SJCRH30 (cell line): ENCODE measurements around the gene DOC2A. TPM values are rescaled to one million over a fixed set of nuclear protein-coding genes. Genes with fewer than 3 reads are reported as not detected.
"Not testable (repeated sequence)": the region's sequence is repeated elsewhere in the genome, so short reads cannot be mapped to it uniquely, and the experiment has no call there.

Experiments used
- DNase-seq, 2 experiments: peaks; one replicate each; pipeline ENCODE4 v3.0.0-alpha.2; 2015 to 2020
- H3K27ac ChIP-seq: fragments of 250-450 bp; sonication (Bioruptor Pico); 2 replicates; pipeline ENCODE4 v1.5.1; 2020; ENCODE audit warnings: mild to moderate bottlenecking, moderate library complexity
- H3K27me3 ChIP-seq: fragments of 250-450 bp; sonication (Bioruptor Pico); 2 replicates; pipeline ENCODE4 v1.5.1; 2020; ENCODE audit warnings: mild to moderate bottlenecking, moderate library complexity
- H3K36me3 ChIP-seq: fragments of 250-450 bp; sonication (Bioruptor Pico); 2 replicates; pipeline ENCODE4 v1.5.1; 2020; ENCODE audit warnings: mild to moderate bottlenecking, moderate library complexity
- H3K4me1 ChIP-seq: fragments of 250-450 bp; sonication (Bioruptor Pico); 2 replicates; pipeline ENCODE4 v1.5.1; 2020; ENCODE audit warnings: mild to moderate bottlenecking, moderate library complexity
- H3K4me3 ChIP-seq: fragments of 250-450 bp; sonication (Bioruptor Pico); 2 replicates; pipeline ENCODE4 v1.5.1; 2020; ENCODE audit warnings: mild to moderate bottlenecking, moderate library complexity
- H3K9me3 ChIP-seq: fragments of 250-450 bp; sonication (Bioruptor Pico); replicated peaks from 2 replicates; pipeline ENCODE4 v1.5.1; 2020; ENCODE audit warnings: mild to moderate bottlenecking, moderate library complexity
- total RNA-seq: library from RNA; depleted of rRNA; stranded (reverse); fragments of >200 nt; shearing (Covaris generic); gene quantifications from 2 replicates; pipeline ENCODE4 v1.2.3, GENCODE V29; 2014; rRNA removed

Gene DOC2A
- total RNA-seq, 1 experiment from 2014 or later, result not detected

GRCh38 chr16:29962344-29962994, 48.4 kb downstream of the DOC2A start:
- peak overlapping the region; percentile 66 for H3K4me3 ChIP-seq
- no peaks in the 10 kb centered on the region for H3K9me3 ChIP-seq
- no peaks in the 10 kb centered on the region for H3K27me3 ChIP-seq
- H3K36me3 ChIP-seq, result no peaks in the 10 kb centered on the region
- H3K4me1 ChIP-seq, result no peaks in the 10 kb centered on the region
- DNase-seq, result no peak
- no peak overlapping the region; the same call in 1 of the 2 replicates for H3K27ac ChIP-seq

- peak; percentile 86 to 90 for DNase-seq
- Histone ChIP-seq H3K4me1 (no peaks in the 10 kb centered on the region), H3K27me3 (no peaks in the 10 kb centered on the region), H3K27ac (peak within 1 kb of the TSS; percentile 69), H3K36me3 (no peaks in the 10 kb centered on the region), H3K9me3 (no peaks in the 10 kb centered on the region), H3K4me3 (peak within 1 kb of the TSS; percentile 66)
These were observed 49.1 kb downstream of the DOC2A start, which contains the start of gene TMEM219 for GRCh38 chr16:29961479-29962343. TSS of gene TMEM219 (plus strand) at chr16:29962079. CDS start at chr16:29963144, 1,065 bp downstream.

DNA sequence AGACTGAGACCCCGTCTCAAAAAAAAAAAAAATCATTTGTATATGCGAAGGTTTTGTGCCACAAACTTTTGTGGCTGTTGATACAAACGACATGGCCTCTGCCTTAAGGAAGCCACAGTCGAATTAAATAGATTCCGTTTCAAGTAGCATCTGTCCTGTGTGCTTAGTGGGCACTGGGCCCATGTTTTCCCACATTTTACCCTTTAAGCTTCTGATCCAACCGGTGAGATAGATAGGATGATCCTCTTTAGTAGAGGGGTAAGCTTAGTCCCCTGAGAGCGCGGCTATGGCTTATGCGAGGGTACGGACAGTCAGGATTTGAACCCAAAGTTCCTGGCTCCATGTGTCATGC, 49.7 kb downstream of the DOC2A start:
- Histone ChIP-seq H3K4me1 (no peaks in the 10 kb centered on the region), H3K9me3 (no peaks in the 10 kb centered on the region), H3K4me3 (peak overlapping the region; percentile 66), H3K27me3 (no peaks in the 10 kb centered on the region), H3K36me3 (no peaks in the 10 kb centered on the region), H3K27ac (peak overlapping the region; percentile 69; the same call in 1 of the 2 replicates)
- DNase-seq, result no peak

DNA sequence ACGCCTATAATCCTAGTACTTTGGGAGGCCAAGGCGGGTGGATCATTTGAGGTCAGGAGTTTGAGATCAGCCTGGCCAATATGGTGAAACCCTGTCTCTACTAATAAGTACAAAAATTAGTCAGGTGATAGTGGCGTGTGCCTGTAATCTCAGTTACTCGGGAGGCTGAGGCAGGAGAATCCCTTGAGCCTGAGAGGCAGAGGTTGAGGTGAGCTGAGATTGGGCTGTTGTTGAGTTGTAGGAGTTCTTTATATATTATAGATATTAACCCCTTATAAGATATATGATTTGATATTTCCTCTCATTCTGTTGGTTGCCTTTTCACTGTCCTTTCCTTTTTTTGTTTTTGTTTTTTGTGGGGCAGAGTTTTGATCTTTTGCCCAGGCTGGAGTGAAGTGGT, 51.0 kb downstream of the DOC2A start:
- not testable (repeated sequence) for H3K27ac ChIP-seq, H3K9me3 ChIP-seq, H3K4me3 ChIP-seq, H3K4me1 ChIP-seq, H3K36me3 ChIP-seq, H3K27me3 ChIP-seq, DNase-seq

DNA sequence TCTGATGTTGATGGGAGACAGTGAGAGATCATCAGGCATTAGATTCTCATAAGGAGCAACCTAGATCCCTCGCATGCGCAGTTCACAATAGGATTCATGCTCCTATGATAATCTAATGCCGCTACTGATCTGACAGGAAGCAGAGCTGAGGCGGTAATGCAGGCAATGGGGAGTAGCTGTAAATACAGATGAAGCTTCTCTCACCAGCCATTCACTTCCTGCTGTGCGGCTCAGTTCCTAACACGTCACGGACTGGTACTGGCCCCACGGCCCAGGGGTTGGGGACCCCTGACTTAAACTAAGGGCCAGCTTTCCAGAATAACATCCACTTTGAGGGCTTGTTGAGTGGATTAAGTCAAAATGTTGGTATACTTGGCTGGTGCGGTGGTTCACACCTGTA, 51.5 kb downstream of the DOC2A start:
- DNase-seq, result no peak
- H3K4me3 ChIP-seq, result no peak overlapping the region
- no peaks in the 10 kb centered on the region for H3K36me3 ChIP-seq
- no peaks in the 10 kb centered on the region for H3K4me1 ChIP-seq
- no peak overlapping the region for H3K27ac ChIP-seq
- no peaks in the 10 kb centered on the region for H3K27me3 ChIP-seq
- no peaks in the 10 kb centered on the region for H3K9me3 ChIP-seq

DNA sequence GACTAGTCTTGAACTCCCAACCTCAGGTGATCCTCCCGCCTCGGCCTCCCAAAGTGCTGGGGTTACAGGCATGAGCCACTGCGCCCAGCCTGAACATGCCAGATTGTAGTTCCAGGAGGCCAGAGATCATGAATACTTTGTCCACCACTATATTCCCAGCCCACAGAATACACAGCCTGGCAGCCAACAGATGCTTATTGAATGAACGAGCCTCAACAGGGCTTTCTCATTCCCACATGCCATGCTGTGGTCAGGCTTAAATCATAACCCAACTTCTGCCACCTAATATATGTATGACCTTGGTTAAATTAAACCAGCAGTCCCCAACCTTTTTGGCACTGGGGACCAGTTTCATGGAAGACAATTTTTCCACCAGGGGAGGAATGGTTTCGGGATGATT, 52.1 kb downstream of the DOC2A start:
- no peaks in the 10 kb centered on the region for H3K4me1 ChIP-seq
- no peak overlapping the region for H3K27ac ChIP-seq
- no peak for DNase-seq
- H3K9me3 ChIP-seq, result no peaks in the 10 kb centered on the region
- no peaks in the 10 kb centered on the region for H3K27me3 ChIP-seq
- no peak overlapping the region for H3K4me3 ChIP-seq
- no peaks in the 10 kb centered on the region for H3K36me3 ChIP-seq

Other genes starting within 250 kb of the DOC2A start
- not detected in 2 replicates for gene ZG16, start 232.8 kb downstream of the DOC2A start, total RNA-seq
- 115 and 122 TPM in 2 replicates for gene KIF22, start 220.3 kb downstream of the DOC2A start, total RNA-seq
- gene MAZ, start 204.5 kb downstream of the DOC2A start, total RNA-seq, result 186 and 221 TPM in 2 replicates
- 0.81 and 1.5 TPM in 2 replicates for gene PRRT2, start 198.8 kb downstream of the DOC2A start, total RNA-seq
- gene PAGR1, start 194.9 kb downstream of the DOC2A start, total RNA-seq, result 25.1 and 28.2 TPM in 2 replicates
- 0.61 and 0.63 TPM in 2 replicates for gene MVP, start 190.6 kb downstream of the DOC2A start, total RNA-seq
- gene CDIPT, start 147.8 kb downstream of the DOC2A start, total RNA-seq, result 29.6 and 30.1 TPM in 2 replicates
- not detected in 2 replicates for gene SEZ6L2, start 111.5 kb downstream of the DOC2A start, total RNA-seq
- 0.06 and 0.35 TPM in 2 replicates for gene ASPHD1, start 110.5 kb downstream of the DOC2A start, total RNA-seq
- 3.5 and 5.3 TPM in 2 replicates for gene KCTD13, start 84.8 kb downstream of the DOC2A start, total RNA-seq
- gene TMEM219, start 48.9 kb downstream of the DOC2A start, total RNA-seq, result 29.8 and 32.1 TPM in 2 replicates
- gene TAOK2, start 37.2 kb downstream of the DOC2A start, total RNA-seq, result 27.3 and 30.6 TPM in 2 replicates
- 10.9 and 12.5 TPM in 2 replicates for gene HIRIP3, start 15.4 kb downstream of the DOC2A start, total RNA-seq
- 54.5 and 55.7 TPM in 2 replicates for gene INO80E, start 14.8 kb downstream of the DOC2A start, total RNA-seq
- not detected in 2 replicates for gene C16orf92, start 12.2 kb upstream of the DOC2A start, total RNA-seq
- gene TLCD3B, start 20.2 kb upstream of the DOC2A start, total RNA-seq, result 0.49 and 0.58 TPM in 2 replicates
- 646 and 744 TPM in 2 replicates for gene ALDOA, start 54.7 kb upstream of the DOC2A start, total RNA-seq
- 96.7 and 99.4 TPM in 2 replicates for gene PPP4C, start 65.0 kb upstream of the DOC2A start, total RNA-seq
- 0.18 and 0.73 TPM in 2 replicates for gene TBX6, start 80.9 kb upstream of the DOC2A start, total RNA-seq
- 10.3 and 13.0 TPM in 2 replicates for gene YPEL3, start 85.2 kb upstream of the DOC2A start, total RNA-seq
- 1.0 and 1.1 TPM in 2 replicates for gene GDPD3, start 102.5 kb upstream of the DOC2A start, total RNA-seq
- 25.8 and 31.6 TPM in 2 replicates for gene MAPK3, start 112.2 kb upstream of the DOC2A start, total RNA-seq
- 5.6 and 7.0 TPM in 2 replicates for gene CORO1A, start 172.6 kb upstream of the DOC2A start, total RNA-seq
- gene BOLA2B, start 182.6 kb upstream of the DOC2A start, total RNA-seq, result 38.1 and 50.8 TPM in 2 replicates
- gene SLX1A, start 182.8 kb upstream of the DOC2A start, total RNA-seq, result 15.2 and 21.7 TPM in 2 replicates
- gene SULT1A3, start 188.2 kb upstream of the DOC2A start, total RNA-seq, result 2.2 and 4.3 TPM in 2 replicates
- 2.3 and 3.9 TPM in 2 replicates for gene NPIPB13, start 237.5 kb upstream of the DOC2A start, total RNA-seq